ENCODE data around the gene SCFD2.

SCFD2 gene

GRCh38 chr4:52926196-52926974 is 439.5 kb downstream of the SCFD2 start:
- no peak for DNase-seq (ENCODE audit: low read depth in 2 of 2)

- DNase-seq (ENCODE audit: low read depth in 2 of 2): no peak
Measured at GRCh38 chr4:52925531-52925968, 440.3 kb downstream of the SCFD2 start.

DNA sequence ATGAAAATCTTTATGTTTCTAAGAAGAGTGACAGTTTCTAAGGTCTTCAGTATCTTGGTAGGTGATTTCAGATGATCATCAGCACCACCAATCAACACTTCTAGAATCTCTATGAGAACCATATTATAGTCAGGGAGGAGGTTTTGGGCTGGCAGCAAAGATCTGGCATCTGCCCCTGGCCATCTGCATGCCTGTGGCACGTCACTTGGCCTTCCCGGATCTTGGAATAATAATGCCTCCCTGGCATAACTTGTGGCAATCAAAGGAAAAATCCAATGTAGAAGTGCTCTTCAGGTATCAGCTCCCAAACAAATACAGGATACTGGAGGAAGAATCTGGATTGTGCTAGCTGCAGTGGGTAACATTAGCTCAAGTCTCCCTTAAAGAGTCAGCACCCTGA is 446.4 kb downstream of the SCFD2 start:
- DNase-seq (ENCODE audit: low read depth in 2 of 2): no peak

DNA sequence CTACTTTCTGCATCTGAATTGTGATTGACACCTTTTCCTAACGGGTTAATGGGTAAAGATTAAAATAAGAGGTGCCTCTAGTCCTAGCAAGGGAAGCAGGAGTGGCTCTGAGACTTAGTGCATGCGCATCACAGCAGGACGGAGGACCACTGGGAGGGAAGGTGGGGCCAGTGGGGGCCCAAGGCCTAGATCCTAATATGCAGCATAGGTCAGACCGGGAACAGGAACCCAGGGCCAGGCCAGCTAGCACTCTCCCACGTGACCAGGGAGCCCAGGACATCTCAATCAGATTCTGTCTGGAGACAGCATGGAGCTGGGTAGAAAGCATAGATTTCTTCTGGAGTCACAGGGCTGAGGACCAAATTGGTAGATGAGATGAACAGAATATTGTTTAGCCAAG is 448.0 kb downstream of the SCFD2 start:
- DNase-seq (ENCODE audit: low read depth in 2 of 2): no peak

GRCh38 chr4:52915730-52916300 is 450.0 kb downstream of the SCFD2 start:
- DNase-seq (ENCODE audit: low read depth in 2 of 2): no peak

DNA sequence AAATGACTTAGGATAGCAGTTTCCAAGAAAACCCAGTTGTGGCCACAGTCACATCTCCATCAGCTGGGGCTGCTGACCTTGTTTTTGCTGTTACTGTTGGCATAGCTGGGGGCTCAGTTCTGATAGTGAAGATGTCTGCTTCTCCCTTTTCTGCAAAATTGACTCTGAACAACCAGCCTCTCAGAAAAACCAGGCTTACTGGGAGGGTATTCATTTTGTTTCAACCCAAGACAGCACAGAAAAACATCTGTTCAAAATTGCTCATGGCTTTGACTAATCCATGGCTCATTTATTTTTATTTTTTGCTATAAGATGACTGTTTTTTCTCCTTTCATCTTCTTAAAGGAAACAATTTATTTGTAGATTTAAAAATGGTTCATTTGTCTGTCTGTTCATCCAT is 450.7 kb downstream of the SCFD2 start:
- DNase-seq (ENCODE audit: low read depth in 2 of 2): no peak

DNA sequence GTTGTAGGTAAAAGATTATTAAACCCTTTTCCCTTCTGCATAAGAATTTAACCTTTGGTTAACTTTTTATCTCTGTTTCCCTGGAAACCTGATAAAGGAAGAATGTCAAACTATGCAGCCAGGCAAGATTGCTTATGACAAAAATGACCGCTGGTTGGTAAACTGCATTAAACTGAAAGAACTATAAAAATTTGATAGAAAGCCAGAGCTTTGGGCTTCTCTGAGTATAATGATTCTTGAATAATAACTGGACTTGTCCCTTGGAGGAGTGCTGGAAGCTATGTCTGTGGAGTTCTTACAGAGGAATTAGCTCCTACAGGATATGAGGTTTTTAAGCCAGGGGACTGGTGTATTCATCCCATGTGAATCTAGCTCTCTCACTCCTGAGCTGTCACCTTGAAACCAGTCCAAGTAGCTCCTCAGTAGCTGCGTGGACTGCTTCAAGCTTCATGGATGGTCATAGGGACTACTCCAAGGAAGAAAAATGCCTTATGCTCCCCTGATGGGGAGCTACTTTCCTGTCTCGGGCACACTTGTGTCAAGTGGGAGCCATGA is 451.7 kb downstream of the SCFD2 start:
- no peak for DNase-seq (ENCODE audit: low read depth in 2 of 2)

- no peak for DNase-seq (ENCODE audit: low read depth in 2 of 2)
Measured at GRCh38 chr4:52912608-52913007, 453.3 kb downstream of the SCFD2 start.

DNA sequence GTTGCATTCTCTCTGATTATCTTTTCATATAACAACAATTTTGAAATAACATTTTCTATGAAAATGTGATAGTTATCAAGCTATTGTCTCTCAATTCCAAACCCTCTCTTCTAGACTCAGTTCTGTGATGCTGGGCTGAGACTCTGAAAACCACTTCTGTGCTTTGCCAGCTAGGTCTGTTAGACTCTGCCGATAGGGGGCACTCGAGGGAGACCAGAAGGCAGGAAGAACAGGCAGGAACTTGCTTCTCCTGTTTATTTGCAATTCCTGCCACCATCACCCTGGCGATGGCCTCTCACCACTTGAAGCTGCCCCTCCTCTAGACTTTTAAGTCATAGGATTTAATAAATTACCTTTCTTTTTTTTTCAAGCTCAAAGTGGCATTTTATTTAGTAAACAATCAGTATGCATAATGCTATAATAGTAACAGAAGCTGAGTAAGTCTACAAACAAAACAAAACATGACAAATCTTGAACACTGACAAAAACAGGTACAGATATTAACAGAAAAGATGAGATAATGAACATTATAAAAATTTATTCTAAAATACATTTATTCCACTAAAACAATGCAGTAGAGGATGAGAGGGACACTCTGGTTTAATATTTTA is 454.1 kb downstream of the SCFD2 start:
- DNase-seq (ENCODE audit: low read depth in 2 of 2): peak; percentile 3 to 33

- no peak for DNase-seq (ENCODE audit: low read depth in 2 of 2)
Measured at GRCh38 chr4:52910115-52910514, 455.7 kb downstream of the SCFD2 start.

DNA sequence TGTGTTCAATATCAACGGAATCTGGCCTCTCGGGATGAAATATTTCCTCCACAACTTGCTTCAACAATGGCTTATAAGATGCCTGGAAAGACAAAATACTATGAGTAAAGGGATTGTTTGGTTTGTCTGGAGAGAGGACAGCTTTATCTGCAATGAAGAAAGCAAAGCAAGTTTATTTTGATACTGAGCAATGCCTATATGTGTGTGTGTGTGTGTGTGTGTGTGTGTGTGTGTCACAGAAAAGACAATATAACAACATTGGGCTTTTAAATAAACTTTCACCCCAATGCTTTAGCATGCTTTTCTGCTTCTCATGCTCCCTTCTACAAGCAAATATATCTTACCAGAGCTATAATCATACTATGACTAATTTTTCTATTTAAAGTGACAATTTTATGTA is 458.4 kb downstream of the SCFD2 start:
- no peak for DNase-seq (ENCODE audit: low read depth in 2 of 2)

DNA sequence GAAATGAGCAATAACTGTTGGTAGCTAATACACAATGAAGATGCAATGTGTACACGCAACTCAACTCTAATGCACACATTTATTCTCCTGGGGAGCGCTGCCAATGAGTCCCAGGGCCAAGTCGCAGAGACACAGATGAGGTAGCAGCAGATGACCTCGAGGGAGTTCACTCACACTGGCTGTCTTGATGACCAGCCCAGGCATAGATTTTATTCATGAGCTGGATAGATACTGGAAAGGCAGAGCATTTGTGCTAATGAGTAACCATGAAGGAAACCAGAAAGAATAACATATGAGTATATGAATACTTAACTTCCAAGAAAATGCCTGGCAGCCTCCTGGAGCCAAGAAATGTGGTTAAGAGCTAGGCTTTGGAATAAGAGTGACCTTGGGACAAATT is 461.4 kb downstream of the SCFD2 start:
- no peak for DNase-seq (ENCODE audit: low read depth in 2 of 2)

DNA sequence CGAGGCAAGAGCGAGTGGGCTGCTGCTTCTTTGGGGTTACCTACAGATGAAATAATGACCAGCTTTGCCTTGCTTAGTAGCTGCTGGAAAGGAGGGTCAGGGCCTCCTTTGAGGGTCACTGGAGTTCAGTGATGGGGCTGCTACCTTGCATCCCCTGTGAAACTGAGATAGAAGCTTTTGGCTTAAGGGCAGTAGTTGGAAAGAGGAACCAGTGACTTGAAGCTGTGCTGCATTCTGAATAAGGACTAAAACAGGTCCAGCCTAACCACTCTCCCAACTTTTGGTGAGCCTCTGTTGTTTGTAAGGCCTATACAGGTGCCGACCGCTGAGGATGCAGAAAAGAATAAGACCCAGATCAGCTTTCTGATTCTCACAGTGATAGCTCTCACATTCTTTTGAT is 462.6 kb downstream of the SCFD2 start:
- no peak for DNase-seq (ENCODE audit: low read depth in 2 of 2)

DNA sequence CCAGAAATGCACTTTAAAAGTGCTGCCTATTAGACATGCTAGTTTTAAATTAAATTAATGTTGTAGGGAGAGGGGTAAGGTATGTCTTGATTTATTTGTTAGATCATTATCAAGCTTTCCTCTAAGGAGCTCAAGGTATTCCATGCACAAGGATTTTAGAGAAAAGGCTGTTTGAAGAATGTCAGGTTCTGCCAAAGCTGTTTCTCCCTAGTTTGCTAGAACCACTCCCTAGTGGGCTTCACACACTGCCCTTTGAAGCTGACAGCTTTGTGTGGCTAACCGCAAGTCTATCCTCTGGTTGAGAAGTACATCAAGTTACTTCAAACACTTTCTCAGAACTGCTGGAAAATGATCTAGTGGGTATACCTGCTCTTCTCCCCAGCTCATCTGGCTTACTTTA is 471.4 kb downstream of the SCFD2 start:
- DNase-seq (ENCODE audit: low read depth in 2 of 2): no peak

DNA sequence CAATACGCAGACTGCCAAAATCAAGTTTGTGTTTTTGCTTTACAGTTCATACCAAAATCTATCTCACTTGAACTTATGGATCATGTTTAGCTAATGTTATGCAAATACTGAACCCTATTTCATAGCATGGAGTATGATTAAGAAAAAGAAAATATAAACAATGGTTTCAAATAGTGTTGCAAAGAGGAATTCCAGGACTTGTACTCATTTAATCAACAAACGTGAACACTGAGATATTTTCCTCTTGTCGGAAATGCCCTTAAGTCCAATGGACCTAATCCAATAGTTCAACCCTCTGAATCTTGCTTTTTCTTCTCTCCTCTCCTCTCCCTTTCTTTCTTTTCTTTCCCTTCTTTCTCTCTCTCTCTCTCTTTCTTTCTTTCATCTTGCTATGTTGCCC is 473.0 kb downstream of the SCFD2 start:
- no peak for DNase-seq (ENCODE audit: low read depth in 2 of 2)

- DNase-seq (ENCODE audit: low read depth in 2 of 2): no peak
Measured at GRCh38 chr4:52891743-52892142, 474.1 kb downstream of the SCFD2 start.

DNA sequence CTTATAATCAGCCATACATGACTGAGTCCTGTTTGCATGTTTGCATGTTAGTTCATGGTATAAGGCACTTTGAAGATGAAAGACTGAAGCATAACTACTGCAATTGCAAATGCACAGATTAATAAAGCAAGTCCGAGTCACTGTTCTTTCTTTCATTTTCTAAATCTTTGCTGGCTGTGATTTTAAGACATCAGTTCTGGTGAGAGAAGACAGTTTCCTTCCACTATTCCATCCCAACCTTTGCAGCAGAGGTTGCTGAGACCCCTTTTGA is 475.4 kb downstream of the SCFD2 start:
- no peak for DNase-seq (ENCODE audit: low read depth in 2 of 2)

DNA sequence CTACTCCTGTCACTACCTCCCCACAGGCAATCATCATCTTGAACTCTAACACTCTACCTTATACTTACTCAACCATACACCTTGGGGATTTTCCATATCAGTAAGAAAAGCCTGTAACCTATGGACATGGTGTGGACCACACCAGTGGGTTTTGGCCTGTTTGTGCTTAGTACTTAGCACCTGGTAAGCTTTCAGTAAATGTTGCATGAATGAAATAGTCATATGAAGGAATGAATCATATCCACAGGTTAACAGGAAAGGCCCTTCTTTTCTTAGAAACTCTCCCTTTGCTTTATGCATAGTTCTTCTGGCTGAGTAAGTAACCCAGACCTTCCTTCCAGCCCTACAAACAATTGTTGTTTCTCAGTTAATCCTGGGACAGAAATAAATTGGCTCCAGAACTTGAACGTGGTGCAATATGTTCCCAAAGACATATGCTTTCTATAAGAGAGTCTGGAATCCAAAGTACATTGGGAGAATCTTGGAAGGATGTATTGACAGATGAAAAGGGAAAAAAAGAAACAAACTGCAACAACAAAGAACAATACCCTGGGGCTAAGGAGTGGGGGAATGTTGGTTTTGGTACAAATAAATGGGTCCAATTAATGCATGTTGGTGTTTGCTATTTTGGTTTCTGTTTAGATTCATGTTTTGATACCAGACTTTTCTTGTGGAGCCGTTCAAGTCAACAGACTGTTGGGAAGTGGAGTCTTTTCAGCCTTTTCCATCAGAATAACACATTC is 475.9 kb downstream of the SCFD2 start:
- no peak for DNase-seq (ENCODE audit: low read depth in 2 of 2)

DNA sequence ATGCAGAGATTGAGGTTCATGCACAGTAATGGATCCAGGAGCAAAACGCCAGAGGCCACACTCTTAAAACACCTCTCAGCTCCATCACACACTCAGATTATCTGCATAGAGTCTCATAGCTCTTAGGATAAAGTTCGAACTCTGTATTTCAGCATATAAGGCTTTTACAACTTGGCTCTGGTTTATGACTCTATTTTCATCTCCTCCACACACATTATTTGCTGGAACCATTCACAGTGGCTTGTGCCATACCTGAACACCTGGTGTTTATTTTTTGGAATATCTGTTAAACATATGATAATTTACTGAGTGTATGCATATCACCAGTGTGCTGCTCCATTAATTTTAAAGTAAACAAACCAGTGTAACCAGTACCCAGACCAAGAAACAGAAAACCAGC is 476.5 kb downstream of the SCFD2 start:
- no peak for DNase-seq (ENCODE audit: low read depth in 2 of 2)

GRCh38 chr4:52884994-52885393 is 480.9 kb downstream of the SCFD2 start:
- no peak for DNase-seq (ENCODE audit: low read depth in 2 of 2)

DNA sequence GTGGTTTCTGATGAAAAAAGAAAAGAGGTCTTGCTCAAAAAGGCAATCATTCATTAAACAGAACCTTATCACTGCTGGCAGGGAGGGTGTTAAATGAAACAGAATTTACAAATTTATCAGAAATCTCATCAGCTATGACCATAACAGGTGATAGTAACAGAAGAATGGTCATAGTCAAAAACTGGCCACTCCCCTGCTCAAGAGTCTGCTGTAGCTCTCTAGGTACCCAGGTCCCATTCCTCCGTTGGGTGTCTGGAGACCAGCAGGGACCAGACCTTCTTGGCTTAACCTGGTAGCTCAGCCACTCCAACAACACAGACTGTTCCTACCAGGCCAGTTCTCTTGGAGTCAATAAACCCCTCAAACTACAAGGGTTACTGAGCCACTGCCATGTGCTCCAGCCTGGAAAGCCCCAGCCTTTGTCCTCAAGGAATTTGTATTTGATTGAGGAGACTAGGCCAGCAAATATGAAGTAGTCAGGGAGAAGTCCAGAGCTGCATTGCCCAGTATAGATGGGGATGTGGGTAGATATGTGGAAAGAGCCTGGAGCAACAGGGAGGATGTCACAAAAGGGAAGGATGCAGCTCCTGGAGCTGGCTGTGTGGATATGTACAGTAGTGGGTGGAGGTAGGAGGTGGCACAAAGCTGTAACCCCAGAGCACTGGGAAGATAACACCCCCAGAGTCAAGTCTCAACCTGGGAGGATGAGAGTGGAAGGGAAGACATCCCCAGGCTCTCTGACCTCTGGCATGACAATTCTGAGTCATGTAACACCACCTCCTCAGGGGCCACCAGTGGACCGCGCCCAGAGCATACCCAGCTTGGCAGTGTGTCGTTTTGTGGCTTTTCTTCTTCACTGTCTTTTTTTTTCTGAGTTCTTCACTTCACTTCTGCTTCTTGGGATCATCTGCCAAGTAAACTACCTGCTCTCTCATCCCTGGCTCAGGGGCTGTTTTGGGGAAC is 481.9 kb downstream of the SCFD2 start:
- no peak for DNase-seq (ENCODE audit: low read depth in 2 of 2)
